ENCODE measurements around the gene MUC13.

DNA sequence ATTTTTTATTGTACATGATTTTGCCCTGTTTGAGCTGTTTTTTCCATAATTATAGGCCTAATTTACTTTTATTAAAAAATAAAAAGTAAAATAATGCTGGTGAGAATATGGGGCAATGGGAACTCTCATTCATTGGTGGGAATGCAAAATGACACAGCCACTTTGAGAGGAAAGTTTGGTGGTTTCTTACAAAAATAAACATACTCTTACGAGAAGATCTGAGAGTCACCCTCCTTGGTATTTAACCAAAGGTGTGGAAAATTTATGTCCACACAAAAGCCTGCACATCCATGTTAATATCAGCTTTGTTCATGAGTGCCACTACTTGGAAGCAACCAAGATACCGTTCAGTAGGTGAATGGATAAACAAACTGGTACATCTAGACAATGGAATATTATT, 9.8 kb downstream of the MUC13 start:
- TF ChIP-seq, protein P1, sequence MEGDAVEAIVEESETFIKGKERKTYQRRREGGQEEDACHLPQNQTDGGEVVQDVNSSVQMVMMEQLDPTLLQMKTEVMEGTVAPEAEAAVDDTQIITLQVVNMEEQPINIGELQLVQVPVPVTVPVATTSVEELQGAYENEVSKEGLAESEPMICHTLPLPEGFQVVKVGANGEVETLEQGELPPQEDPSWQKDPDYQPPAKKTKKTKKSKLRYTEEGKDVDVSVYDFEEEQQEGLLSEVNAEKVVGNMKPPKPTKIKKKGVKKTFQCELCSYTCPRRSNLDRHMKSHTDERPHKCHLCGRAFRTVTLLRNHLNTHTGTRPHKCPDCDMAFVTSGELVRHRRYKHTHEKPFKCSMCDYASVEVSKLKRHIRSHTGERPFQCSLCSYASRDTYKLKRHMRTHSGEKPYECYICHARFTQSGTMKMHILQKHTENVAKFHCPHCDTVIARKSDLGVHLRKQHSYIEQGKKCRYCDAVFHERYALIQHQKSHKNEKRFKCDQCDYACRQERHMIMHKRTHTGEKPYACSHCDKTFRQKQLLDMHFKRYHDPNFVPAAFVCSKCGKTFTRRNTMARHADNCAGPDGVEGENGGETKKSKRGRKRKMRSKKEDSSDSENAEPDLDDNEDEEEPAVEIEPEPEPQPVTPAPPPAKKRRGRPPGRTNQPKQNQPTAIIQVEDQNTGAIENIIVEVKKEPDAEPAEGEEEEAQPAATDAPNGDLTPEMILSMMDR (IDR thresholded peaks at IDR 0.05) = no peak
- no peak for TF ChIP-seq ZFX (IDR thresholded peaks at IDR 0.05; ENCODE audit: borderline replicate concordance)
